AG08396 (cell line): ENCODE measurements around the gene LGR4.

Source experiments
- DNase-seq: peaks from one replicate; pipeline ENCODE4 v3.0.0; 2012; ENCODE audit warnings: low spot score, mixed read lengths

Gene LGR4

DNA sequence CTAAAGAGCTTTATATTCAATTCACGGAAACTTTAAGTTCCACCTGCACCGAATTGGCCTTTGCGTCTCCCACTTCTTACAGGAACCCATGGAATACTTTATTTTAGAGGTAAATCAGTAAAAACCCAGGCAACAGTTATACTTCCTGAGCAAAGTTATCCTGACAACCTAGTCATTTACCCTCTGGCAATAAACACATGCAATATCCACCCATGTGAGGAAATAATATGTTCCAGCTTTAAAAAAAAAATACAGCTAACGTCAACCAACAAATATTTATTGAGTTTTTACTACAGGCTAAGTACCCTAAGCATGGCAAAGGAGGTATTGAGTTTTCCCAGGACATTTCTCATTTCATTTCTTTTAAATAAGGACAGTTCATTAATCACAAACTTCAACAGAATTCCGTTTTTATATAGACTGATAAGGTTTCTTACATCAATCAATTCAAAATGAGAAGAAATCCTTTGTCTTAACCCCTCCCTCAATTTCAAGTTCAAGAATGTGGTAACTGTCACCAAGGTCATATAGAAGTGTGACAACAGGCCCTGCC, 71.2 kb downstream of the LGR4 start:
- DNase-seq, result no peak

DNA sequence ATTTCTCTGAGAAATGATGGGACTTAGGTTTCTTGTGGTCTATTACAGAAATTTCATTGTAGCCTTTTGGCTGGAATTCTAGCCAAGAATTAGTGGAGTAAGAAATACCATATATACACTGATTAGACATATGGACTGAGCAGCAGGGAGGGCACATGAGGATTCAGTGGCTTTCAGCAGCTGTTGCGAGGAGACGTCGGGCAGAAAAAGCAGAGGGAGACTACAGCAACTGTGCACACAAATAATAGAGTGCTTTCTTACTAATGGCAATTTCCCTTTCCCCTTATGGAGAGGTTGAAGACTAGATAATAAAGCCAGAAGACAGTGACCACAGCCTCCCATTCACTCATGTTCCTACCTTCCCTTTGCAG, 74.2 kb downstream of the LGR4 start:
- no peak for DNase-seq

DNA sequence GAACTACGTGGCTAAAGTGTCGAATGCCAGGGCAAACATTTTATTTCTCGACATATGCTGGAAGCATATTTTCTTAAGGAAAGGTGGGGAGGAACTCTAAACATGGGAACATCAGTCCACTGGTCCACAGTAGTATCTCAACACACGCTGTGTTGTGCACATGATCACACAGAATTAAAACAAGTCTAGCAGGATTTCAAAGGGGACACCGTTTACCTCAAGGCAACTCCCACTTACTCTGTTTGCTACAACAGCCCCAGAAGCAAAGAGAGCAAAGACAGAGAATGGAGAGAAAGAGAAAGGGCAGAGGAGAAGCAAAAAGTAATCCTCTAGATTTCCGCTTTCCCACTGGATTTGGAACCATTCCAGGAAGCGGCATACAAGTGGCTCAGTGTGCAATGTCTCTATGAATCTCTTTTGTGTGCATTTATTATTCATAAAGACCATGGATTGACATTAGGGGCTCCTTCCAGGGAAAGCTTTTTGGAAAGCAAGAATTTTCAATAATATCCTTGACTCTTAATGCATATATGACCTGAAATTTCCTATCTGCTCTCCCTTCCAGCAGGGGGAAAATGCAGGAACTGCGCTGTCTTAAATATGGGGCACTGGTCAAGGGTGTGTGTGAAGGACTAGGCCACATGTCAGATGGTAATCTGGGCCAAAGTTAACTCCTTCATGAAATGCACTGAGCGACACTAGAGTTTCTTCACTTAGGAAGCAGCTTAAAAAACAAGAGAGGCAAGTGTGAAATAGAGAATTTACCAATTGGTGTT, 74.8 kb downstream of the LGR4 start:
- DNase-seq, result no peak

DNA sequence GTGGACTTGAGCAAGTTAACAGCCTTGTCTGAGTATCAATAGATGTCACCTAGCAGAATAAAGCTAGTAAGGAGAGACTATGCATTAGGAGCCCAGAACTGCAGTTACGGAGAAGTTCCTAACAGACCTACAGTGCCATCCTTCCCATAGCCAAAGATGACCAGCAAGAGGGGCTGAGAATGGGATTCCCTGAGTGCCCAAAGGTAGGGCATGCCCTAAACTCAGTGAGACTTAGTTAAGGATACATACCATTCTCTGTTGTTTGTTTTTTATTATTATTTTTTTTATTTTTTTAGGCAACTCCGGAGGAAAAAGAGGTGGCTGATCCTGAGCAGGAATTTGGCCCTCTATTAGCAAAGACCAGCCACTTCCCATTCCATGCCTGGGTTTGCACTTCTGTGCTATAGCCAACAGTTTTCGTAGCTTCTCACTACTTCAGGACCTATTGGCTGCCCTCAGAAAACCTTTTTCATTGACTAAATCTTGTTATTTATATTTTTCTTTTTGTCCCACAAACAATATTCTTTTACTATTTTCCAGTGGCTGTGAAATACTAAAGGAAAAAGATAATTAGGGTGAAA, 76.2 kb downstream of the LGR4 start:
- no peak for DNase-seq

DNA sequence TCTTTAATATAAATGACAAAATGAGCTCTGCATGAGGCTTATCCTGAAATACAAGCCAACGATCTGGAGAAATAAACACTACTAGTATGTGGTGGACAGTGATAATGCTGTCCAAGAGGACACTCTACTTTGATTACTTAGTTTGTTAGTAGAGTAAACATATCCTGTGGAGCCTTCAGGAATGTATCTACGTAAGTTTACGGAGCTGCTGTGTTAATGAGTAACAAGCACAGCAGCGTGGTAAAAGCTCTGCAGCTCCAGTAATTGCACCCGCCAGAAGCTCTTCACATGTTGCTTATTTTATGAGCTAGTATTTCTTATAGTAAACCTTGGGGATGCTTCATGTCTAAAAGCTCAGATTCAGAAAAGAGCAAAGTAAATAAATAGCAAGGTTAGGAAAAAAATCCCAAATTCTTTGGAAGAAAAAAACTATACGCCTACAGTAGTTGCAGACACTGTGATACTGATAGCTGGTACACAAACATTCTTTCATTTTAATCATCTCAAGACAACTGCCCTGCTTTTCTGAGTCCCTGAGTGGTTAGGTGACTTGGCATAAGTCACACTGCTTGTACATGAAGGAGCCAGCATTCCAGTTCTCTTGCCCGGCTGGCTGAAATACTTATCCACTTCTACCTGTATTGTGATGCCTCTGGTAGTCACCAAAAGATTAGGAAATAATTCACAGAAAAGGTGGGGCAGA, 76.9 kb downstream of the LGR4 start:
- no peak for DNase-seq

DNA sequence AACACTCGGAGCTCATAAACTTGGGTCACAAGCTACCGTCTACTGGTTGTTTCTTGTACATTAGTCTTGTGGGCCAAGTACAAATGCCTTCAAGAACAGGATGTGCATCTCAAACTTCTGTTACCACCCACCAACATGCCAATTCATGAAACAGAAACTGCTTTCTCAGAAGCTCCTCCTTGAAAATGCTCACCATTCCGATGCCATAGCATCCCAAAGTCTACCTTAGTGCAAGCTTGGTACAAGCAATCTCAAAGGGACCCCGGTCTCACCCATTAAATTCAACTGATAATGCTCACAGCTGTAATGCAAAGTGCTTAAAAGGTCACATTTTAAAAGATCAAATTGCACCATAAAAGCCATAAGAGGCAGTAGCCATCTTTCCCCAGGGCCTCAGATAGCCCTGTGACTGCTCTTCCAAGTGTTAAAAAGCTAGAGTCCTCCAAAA, 77.8 kb downstream of the LGR4 start:
- DNase-seq, result no peak

DNA sequence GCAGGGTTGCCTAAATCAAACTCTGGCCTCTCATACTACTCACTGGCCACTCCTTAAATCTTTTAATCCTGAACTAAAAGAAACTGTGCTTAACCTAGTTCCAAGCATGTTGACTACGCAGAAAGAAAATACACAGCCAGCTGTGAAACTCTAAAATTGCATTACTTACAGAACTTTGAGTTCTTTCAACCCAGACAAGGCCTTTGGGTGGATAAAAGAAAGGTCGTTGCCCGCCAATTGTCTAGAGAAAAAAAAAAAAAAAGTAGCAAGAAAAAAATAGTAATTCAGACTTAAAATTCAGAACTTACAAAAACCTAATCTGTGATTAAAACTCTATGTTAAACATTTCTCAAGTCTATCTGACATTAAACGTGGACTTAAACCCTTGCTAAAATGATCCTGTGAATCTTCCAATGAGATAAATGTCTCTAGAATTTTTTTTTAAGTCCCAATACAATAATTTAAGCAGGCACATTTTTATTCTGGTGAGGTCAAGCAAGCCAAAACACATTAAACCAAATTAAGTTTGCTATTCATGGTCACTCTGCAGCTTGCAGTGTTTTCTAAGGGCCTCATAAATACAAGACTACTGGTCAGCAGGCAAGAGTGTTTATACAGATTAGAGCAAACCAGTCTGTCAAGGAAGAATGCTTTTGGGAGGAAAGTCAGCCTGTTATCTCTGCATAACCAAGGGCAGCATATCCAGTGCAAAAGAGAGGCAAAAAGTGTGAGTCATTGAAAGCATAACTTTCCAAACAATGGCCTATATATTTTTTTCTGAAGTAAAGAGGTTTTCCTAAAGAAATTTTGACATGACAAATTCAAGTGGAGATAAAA, 80.1 kb downstream of the LGR4 start:
- peak; percentile 10 for DNase-seq

DNA sequence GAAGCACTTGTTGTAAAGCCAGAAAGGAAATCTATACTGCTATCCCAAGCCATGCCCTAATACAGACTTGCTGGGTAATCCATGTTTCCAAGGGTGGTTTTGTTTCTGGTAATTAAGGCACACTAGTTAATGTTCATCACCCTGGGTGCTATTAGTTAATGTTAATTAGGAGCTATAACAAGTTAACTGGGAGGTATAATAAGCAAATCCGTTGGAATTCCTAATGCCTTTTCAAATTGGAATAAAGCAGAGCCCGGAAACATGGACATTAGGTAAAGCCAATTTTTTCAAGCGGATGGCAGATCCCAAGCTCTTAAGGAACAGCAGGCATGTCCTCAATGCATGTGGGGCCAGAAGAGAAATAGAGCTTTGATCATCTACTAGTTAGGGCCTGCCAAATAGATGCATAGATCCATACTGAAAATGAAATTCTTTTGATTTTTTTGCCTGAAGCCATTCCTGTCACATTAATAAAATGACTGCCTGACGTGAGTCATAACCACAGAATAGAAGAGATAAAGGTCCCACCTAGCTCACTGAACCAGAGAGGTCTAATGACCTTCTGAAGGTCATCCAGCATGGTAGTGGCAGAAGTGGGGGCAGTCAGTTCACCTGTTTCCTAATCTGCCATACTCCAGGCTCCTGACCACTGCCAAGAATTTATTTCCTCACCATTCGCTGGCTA, 81.1 kb downstream of the LGR4 start:
- DNase-seq, result no peak

DNA sequence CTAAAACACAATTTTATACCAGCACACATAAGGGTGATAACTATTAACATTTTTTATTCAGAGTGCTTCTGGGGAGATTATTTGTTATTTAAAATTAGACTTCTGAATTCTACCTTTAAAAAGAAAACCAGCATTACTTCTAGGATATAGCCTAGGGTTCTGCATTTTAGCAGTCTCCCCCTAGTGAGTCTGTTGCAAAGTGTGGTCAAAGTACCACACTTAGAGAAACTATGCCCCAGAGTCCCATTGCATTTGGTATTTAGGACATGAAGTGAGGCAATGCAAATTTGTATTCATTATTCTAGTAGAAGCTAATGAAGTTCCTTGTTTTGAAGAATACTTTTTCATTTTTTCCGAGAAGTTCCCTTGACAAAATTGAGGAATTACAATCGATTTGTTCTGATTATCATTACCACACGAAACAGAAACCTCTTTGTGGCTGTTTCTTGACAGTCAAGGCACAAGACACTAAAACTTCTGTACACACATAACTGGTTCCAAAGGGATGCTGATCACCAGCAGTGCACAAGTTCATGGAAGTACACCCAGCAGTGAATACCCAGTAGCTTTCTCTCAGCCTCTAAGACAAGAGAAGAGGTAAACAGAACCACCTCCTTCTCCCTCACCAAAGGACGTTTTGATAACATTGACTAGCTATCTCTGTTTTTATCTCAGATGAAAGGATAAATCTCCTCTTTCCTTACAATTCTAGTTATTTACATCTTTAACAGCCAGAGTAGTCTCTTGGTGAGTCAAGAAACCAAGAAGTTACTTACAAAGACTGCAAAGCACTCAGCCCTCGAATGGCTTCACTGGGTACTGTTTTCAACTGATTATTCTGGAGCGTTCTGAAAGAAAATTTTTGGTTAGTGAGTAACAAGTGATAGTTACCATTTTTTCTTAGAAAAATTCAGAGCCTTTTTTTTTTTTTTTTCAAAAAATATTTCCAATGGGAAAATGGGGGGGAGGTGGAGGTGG, 82.0 kb downstream of the LGR4 start:
- DNase-seq, result no peak

DNA sequence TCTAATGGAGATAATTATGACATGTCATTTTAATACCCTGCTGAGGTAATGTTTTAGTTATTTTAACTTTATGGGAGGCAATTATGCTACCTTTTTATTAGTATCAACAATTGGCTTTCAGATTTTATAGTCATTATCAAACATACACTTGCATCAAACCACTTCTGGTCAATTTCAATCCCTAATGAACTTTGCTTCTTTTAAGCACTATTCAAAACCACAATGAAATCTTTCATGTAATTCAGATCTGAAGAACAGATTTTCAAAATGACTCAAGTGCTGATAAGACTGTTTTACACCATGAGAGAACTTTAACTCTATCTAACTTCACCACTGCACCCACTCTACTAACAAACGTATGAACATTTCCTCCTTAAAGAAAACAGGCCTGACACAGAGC, 83.7 kb downstream of the LGR4 start:
- DNase-seq, result no peak

DNA sequence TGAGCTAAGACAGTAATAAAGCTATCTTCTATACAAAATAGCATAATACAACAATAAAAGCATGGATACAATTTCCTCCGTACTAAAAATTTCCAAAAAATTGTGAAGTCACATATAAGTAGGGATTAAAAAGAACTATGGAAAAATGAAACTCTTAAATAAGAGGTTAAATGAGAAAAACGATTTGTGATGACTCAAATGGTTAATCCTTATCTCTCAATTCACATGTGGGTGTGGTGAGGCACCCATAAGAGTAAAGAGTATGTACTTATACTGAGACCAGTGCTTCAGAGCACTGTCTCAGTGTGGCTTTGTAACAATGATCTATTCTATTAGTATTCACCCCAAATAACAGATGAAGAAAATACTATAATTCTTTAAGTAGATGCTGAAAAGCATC, 84.6 kb downstream of the LGR4 start:
- no peak for DNase-seq

DNA sequence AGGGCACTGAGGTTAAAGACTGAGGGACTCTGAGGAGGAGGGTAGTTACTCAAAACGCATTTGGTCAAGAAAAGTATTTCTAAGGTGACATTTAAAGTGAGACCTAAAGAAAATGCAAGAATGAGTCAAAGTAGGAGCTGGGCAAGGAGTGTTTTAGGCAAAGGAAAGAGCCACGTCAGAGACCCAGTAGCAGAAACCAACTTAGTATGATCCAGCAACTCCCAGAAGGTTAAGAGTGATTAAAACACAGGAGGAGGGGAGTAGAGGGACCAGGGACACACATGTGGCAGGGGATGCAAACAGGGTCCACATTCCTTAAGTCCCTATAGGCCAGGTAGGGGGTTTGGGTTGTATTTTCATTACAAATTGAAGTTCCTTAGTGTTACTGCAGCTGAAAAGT, 85.2 kb downstream of the LGR4 start:
- no peak for DNase-seq

DNA sequence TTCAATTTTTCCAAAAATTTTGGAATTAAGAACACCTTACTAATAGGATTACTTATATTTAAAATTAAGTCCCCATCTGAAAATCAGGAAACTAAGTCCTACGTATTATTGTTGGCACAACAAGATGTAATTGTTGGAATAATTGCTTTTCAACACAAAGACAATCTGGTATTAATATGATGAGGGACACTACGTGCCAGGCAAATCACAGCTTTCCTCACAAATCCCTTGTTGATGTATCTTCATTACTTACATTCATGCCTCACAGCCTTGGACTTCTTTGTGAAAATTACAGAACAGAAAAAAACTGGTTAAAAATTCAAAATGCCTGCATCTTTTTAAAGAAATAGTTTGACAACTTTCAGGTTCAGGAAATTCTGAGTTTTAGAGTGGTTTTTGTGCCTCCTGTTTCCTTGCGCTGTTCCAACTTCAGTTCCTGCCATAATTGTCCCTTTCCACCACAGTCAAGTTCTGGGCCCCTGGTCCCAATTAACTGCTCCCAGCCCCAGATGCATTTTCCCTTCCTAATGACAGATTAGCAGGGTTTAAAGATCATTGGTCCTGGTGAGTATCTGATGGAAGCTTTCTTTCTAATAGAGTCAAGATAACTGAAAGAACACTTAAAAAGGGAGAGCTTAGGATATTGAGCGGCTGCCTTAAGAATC, 86.3 kb downstream of the LGR4 start:
- no peak for DNase-seq

DNA sequence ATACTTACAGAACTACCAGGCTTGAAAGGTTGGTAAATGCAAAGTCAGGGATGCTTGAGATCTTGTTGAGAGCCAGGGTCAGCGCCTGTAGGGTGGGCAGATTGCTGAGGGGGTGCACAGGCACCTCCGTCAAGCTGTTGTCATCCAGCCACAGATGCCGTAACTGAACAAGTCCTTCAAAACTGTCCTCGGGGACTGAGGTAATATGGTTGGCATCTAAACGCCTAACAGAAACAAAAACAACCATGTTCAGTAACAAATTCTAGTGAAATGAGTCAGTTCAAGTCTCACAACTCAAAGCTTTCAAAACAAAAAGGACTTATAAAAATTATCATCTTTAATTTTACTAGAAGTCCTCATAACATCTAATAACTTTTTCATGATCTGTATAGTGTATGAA, 87.3 kb downstream of the LGR4 start:
- DNase-seq, result peak; percentile 53

DNA sequence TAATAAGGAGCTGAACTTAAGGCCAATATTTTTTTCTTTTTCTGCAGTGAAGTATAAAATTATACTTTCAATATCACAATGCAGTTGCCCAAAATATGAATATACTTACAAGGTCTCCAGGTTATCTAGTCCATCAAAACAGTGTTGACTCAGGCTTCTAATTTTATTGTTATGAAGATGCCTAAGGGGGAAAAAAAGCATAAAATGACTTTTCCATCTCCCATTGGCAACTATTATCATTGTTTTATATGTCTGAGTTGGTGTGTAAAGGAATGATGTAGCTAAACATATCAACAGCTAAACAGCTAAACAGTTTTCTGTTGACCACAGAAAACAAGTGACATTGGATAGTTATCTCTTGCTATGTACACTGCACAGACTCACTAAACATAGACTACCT, 88.4 kb downstream of the LGR4 start:
- DNase-seq, result no peak

DNA sequence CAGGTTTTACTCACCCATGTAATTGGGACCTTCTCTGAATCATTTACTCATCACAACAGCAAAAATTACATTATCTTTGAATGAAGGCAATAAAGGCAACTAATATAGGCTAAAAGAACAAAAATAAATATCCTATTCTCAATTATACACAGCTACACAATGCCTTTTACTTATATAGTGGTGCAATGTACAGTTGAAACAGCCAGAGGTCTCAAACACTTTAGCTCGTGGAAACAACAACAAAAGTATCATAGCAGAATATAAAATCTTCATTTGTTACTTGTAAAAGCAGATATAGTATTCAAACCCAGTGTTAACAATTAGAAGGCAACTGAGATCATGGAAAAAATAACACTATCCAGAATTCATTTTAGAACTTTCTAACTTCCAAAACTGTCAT, 88.9 kb downstream of the LGR4 start:
- no peak for DNase-seq

DNA sequence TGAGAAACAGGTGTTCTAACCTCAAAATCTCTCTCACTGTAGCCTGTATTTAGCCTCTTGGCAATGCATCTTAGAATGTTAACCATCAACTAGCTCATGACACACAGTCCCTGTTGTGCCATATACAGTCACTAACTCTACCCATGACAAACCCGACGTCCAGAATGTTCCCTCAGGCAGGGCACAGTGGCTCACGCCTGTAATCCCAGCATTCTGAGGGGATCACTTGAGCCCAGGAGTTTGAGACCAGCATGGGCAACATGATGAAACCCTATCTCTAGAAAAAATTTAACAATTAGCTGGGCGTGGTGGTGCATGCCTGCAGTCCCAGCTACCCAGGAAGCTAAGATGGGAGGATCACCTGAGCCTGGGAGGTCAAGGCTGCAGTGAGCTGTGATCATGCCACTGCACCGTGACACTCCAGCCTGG, 91.3 kb downstream of the LGR4 start:
- DNase-seq, result no peak

DNA sequence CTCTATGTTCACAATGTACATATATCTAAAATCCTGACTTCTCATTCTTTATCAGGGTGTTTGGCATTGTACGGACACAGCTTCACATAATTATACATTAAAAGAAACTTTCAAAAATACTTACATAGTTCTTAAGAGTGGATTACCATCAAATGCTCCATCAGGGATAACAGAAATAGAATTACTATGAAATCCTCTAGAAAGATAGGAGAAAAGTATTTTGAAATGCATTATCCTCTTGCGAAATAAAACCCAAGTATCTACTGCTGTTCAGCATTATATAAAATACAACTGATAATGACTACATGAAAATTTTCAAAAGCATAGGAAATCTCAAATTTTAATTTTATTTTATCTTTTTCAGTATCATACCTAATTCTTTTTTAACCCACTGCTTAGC, 91.8 kb downstream of the LGR4 start:
- DNase-seq, result no peak

DNA sequence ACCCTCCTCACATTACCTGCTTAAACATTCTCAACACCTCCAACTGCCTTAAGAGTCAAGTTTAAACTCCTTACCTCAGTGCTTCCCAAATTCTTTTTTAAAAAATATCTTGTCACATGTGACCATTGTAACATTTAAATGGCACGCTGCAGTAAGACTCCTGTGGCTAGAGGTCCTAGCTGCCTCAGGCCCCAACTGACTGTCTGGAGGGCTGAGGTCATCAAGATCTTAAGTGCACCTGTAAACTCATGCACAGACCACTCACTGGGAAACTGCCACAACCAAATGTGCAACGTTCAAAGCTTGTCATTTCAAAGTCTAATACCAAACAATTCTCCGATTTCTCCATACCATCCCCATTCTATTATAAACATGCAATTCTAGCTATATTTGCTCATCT, 93.1 kb downstream of the LGR4 start:
- DNase-seq, result no peak

DNA sequence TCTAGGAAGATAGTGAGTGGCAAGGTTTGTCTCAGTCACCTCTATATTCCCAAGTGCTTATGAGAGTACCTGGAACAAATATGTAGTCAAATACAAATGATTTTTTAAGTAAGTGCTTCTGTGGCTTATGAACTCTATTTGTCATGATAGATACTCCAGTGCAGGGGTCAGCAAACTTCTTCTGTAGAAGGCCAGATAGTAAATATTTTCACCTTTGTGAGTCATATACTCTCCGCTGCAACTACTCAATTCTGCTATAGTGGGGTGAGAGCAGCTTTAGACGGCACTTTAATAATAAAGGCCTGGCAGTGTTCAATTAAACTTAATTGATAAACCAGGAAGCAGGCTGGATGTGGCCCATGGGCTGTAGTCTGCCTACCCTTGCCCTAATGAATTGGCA, 97.2 kb downstream of the LGR4 start:
- no peak for DNase-seq
